ENCODE results near the gene CPED1.

- TF ChIP-seq CTCF (IDR thresholded peaks at IDR 0.05) (no peak), POLR2A (IDR thresholded peaks at IDR 0.05) (no peak)
Observed at GRCh38 chr7:121211253-121211652, 222.7 kb downstream of the CPED1 start.
